Activated B cell treated with CpG ODN at 0.5 μM for 24 hours (primary cell): ENCODE data around the gene AFAP1L2. TPM values are rescaled to one million over a fixed set of nuclear protein-coding genes. Genes with fewer than 3 reads are reported as not detected.

Experiments used
- ATAC-seq: fragments of 200-7000 bp; cut with Tn5 transposase; one replicate; pipeline ENCODE4 v1.10.0; 2021; ENCODE audit warnings: low read depth, mild to moderate bottlenecking, moderate library complexity
- CTCF ChIA-PET: fragments of 350-600 bp; sonication (Branson Sonifier 250); formaldehyde crosslinking; loops from one replicate; lab custom pipeline; 2021; ENCODE audit warnings: antibody characterized with exemption; lab: Charles Lee
- POLR2A ChIA-PET: fragments of 350-600 bp; sonication (Branson Sonifier 250); formaldehyde crosslinking; loops from one replicate; lab custom pipeline; 2021; ENCODE audit warnings: antibody characterized with exemption; lab: Charles Lee
- DNase-seq: peaks from one replicate; pipeline ENCODE4 v3.0.0; 2022
- H3K27ac Mint-ChIP-seq: one replicate; pipeline ENCODE4 v1.8.0; 2020; ENCODE audit warnings: mixed read lengths
- H3K27me3 Mint-ChIP-seq: one replicate; pipeline ENCODE4 v1.8.0; 2021; ENCODE audit warnings: mixed read lengths
- H3K36me3 Mint-ChIP-seq: one replicate; pipeline ENCODE4 v1.8.0; 2021; ENCODE audit warnings: low read depth, mixed read lengths
- H3K4me1 Mint-ChIP-seq: one replicate; pipeline ENCODE4 v1.8.0; 2021; ENCODE audit warnings: mixed read lengths
- H3K4me3 Mint-ChIP-seq: one replicate; pipeline ENCODE4 v1.8.0; 2020; ENCODE audit warnings: mild to moderate bottlenecking, mixed read lengths
- H3K9me3 Mint-ChIP-seq: one replicate; pipeline ENCODE4 v1.8.0; 2020; ENCODE audit warnings: mixed read lengths
- CTCF ChIP-seq: fragments of 200-600 bp; IDR thresholded peaks from one replicate; pipeline ENCODE4 v1.8.0; 2022; ENCODE audit warnings: antibody characterized with exemption, mild to moderate bottlenecking
- intact Hi-C: fragments of 100-400 bp; cut with micrococcal nuclease; formaldehyde crosslinking; loops from one replicate; pipeline ENCODE4 v1.15.1; 2024
- total RNA-seq: library from RNA; stranded (reverse); gene quantifications from 2 replicates; pipeline ENCODE4 v1.2.3, GENCODE V29; 2022

The AFAP1L2 gene
- total RNA-seq, 1 donor from 2014 or later = 0.89 TPM

DNA sequence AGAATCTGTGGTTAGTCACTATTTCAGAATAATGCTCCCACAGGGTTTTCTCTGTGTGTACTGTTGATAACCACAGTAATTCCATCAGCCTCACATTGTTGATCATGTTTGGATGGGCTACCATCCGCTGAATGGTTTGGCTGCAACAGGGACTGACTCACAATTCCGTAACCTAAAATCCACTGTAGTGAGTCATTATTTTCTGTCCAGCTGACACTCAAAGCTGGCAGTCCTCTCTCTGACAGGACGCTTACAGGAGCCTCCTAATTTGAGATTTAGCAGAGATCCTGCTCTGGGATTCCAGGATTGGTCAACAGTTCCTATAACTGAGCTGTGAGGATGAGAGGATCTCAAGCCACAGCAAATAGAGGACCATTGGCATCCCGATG lies 132.5 kb downstream of the AFAP1L2 start:
- ChIA-PET CTCF (no interaction called here), POLR2A (no interaction called here)
- no peak for TF ChIP-seq CTCF
- intact Hi-C loops = no loop called here
- DNase-seq (no peak), ATAC-seq (no peak)
- Mint-ChIP-seq H3K4me1 (no peaks in the 10 kb centered on the region), H3K27ac (no peak overlapping the region), H3K4me3 (no peak overlapping the region), H3K36me3 (no peaks in the 10 kb centered on the region), H3K27me3 (peaks cover 8% of the 10 kb centered on the region), H3K9me3 (no peaks in the 10 kb centered on the region)

DNA sequence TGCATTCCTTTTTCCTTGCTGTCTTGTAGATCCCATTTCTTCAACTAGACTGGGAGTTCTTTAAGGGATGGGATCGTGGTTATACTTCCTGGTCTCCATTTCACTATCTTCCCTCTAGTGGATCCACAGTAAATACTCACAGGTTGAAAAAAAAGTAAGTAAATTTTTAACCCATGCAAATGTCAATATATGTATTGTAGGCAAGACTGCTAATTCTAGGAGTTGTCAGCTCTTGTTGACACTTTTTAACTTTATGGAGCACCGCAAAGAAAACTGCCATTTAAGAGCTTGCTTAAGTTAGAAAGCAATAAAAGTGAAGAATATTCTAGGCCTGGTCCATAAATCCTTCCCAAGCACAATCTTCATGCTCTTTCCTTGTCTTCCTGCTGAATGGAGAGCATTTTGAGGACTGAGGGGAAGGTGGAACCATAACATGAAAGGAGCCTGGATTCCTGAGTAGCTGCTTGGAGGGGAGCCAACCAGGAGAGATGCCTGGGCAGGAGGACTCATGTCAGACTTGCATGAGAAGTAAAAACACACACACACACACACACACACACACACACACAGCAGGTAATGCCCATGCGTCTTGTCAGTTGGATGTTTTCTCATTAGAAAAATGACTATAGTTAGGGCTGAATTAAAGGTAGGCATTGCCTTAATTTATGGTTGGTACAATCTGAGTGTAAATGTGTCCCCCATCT lies 133.1 kb downstream of the AFAP1L2 start:
- no peak for TF ChIP-seq CTCF
- Mint-ChIP-seq H3K36me3 (no peaks in the 10 kb centered on the region), H3K9me3 (no peaks in the 10 kb centered on the region), H3K27ac (no peak overlapping the region), H3K27me3 (peaks cover 8% of the 10 kb centered on the region), H3K4me1 (no peaks in the 10 kb centered on the region), H3K4me3 (no peak overlapping the region)
- intact Hi-C loops = no loop called here
- POLR2A ChIA-PET = no interaction called here
- ATAC-seq (no peak), DNase-seq (no peak)
- CTCF ChIA-PET = no interaction called here

- POLR2A ChIA-PET = no interaction called here
- Mint-ChIP-seq H3K4me3 (no peak overlapping the region), H3K27ac (no peak overlapping the region), H3K36me3 (no peaks in the 10 kb centered on the region), H3K4me1 (no peaks in the 10 kb centered on the region), H3K9me3 (no peaks in the 10 kb centered on the region), H3K27me3 (peaks cover 2% of the 10 kb centered on the region)
- no peak for DNase-seq
- CTCF ChIA-PET = no interaction called here
- ATAC-seq = no peak
- TF ChIP-seq CTCF = no peak
- intact Hi-C loops = no loop called here
Measured at GRCh38 chr10:114266521-114266920, 137.8 kb downstream of the AFAP1L2 start.

DNA sequence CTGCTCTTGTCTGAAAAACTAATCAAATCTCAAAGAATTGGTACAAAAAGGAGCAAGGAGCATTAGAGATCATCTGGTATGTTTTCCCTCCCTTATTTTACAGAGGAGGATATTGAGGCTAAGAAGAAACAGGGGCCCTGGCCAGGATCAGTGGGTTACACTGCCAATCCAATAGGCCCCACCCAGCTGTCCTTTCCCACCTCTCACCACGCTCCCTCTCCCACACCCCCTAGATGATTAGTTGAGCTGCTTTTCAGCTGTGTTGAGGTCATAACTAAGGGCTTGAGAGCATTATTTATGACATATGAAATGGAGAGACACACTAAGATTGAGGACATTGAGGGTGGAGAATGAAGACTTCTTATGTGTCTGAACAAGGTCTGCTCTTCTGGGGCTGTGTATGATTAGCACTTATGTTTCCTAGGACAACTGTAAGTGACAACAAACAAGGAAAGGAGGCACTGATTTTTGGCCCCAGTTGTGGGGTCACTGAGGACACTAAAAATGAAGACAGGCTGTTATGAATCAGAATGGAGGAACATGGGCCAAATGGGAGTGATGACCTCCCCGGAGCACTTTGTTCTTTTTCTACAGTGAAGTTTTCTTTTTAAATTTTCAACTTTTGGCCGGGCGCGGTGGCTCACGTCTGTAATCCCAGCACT lies 138.8 kb downstream of the AFAP1L2 start:
- CTCF ChIA-PET = no interaction called here
- H3K27ac Mint-ChIP-seq = no peak overlapping the region
- H3K9me3 Mint-ChIP-seq = no peaks in the 10 kb centered on the region
- no peaks in the 10 kb centered on the region for H3K4me1 Mint-ChIP-seq
- POLR2A ChIA-PET = no interaction called here
- intact Hi-C loops = no loop called here
- ATAC-seq = no peak
- H3K27me3 Mint-ChIP-seq = peaks cover 2% of the 10 kb centered on the region
- no peak overlapping the region for H3K4me3 Mint-ChIP-seq
- no peak for TF ChIP-seq CTCF
- no peak for DNase-seq
- H3K36me3 Mint-ChIP-seq = no peaks in the 10 kb centered on the region

DNA sequence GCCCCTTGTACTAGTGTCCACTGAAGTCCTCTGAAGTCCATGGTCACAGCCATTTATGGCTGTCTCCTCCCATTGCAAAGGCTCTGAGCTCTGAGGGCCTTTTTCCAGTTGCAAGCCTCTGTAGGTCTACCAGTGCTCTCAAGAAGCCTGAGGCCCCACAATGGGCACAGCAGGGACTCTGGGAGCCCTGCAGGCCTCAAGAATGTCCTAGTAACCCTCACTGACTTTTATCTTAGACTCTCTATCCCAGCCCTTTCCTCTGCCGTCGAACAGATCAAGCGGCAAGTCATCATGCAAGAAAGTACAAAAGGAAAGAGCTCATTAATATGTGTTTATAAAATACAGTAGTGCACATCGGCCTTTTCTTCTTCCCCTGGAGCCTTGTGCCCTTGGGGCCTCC lies 141.8 kb downstream of the AFAP1L2 start:
- DNase-seq (no peak), ATAC-seq (no peak)
- H3K27me3 Mint-ChIP-seq = no peaks in the 10 kb centered on the region
- no peak overlapping the region for H3K27ac Mint-ChIP-seq
- no peak overlapping the region for H3K4me3 Mint-ChIP-seq
- POLR2A ChIA-PET = no interaction called here
- no peak for TF ChIP-seq CTCF
- CTCF ChIA-PET = no interaction called here
- intact Hi-C loops = no loop called here
- no peaks in the 10 kb centered on the region for H3K9me3 Mint-ChIP-seq
- no peaks in the 10 kb centered on the region for H3K36me3 Mint-ChIP-seq
- no peaks in the 10 kb centered on the region for H3K4me1 Mint-ChIP-seq
